Lung microvascular endothelial cell (primary cell): Measurements from ENCODE around the gene TMEM135. TPM values are rescaled to one million over a fixed set of nuclear protein-coding genes. Genes with fewer than 3 reads are reported as not detected.
"Not testable (repeated sequence)": the region's sequence is repeated elsewhere in the genome, so short reads cannot be mapped to it uniquely, and the experiment has no call there.

ENCODE experiments used
- DNase-seq, 2 donors: peaks; one replicate each; pipeline versions ENCODE4 v3.0.0 to v3.0.0-alpha.2; 2010; ENCODE audit warnings: low read depth in 2 of 2
- total RNA-seq: library from RNA; depleted of rRNA; stranded (reverse); fragments of >200 nt; gene quantifications from 2 replicates; pipeline ENCODE4 v1.2.1, GENCODE V29; 2014

TMEM135 gene
- total RNA-seq, 1 donor from 2014 or later, result 14.9 TPM

GRCh38 chr11:87139475-87139874 is 101.7 kb downstream of the TMEM135 start:
- no peak for DNase-seq

- DNase-seq, result no peak
These were observed 103.6 kb downstream of the TMEM135 start for GRCh38 chr11:87141322-87141721.

- no peak for DNase-seq
These were observed 104.3 kb downstream of the TMEM135 start for GRCh38 chr11:87141980-87142514.

GRCh38 chr11:87142594-87142993 is 104.9 kb downstream of the TMEM135 start:
- no peak for DNase-seq

- DNase-seq, result no peak
These were observed 105.9 kb downstream of the TMEM135 start for GRCh38 chr11:87143641-87144040.

- no peak for DNase-seq
These were observed 106.5 kb downstream of the TMEM135 start for GRCh38 chr11:87144252-87144651.

- DNase-seq, result no peak
These were observed 111.0 kb downstream of the TMEM135 start for GRCh38 chr11:87148749-87149148.

GRCh38 chr11:87149782-87150181 is 112.0 kb downstream of the TMEM135 start:
- not testable (repeated sequence) for DNase-seq

GRCh38 chr11:87150936-87151335 is 113.2 kb downstream of the TMEM135 start:
- DNase-seq, result peak in 1 of 2 donors; percentile 72

GRCh38 chr11:87154246-87154645 is 116.5 kb downstream of the TMEM135 start:
- no peak for DNase-seq

GRCh38 chr11:87156970-87157369 is 119.2 kb downstream of the TMEM135 start:
- no peak for DNase-seq

GRCh38 chr11:87169076-87169475 is 131.3 kb downstream of the TMEM135 start:
- DNase-seq, result not testable (repeated sequence)

GRCh38 chr11:87173185-87174039 is 135.7 kb downstream of the TMEM135 start:
- peak; percentile 75 to 90 for DNase-seq

GRCh38 chr11:87174870-87175269 is 137.1 kb downstream of the TMEM135 start:
- DNase-seq, result no peak

- no peak for DNase-seq
These were observed 138.3 kb downstream of the TMEM135 start for GRCh38 chr11:87176044-87176443.

- DNase-seq, result no peak
These were observed 141.9 kb downstream of the TMEM135 start for GRCh38 chr11:87179621-87180020.

GRCh38 chr11:87180742-87181141 is 143.0 kb downstream of the TMEM135 start:
- peak; percentile 1 to 13 for DNase-seq

- no peak for DNase-seq
These were observed 143.4 kb downstream of the TMEM135 start for GRCh38 chr11:87181143-87181542.

- no peak for DNase-seq
These were observed 147.5 kb downstream of the TMEM135 start for GRCh38 chr11:87185228-87185627.

GRCh38 chr11:87187076-87187475 is 149.3 kb downstream of the TMEM135 start:
- DNase-seq, result no peak

GRCh38 chr11:87187930-87188329 is 150.2 kb downstream of the TMEM135 start:
- no peak for DNase-seq

- DNase-seq, result not testable (repeated sequence)
These were observed 150.7 kb downstream of the TMEM135 start for GRCh38 chr11:87188396-87188795.

GRCh38 chr11:87188921-87189320 is 151.2 kb downstream of the TMEM135 start:
- not testable (repeated sequence) for DNase-seq
